GM19452 (cell line): ENCODE measurements around the gene LMOD1.

Source experiments
- ATAC-seq: cut with Tn5 transposase; IDR thresholded peaks from one replicate; pipeline ENCODE4 v1.9.1; 2021; ENCODE audit not compliant: unreplicated experiment

LMOD1 gene

GRCh38 chr1:201895120-201895665, 51.2 kb downstream of the LMOD1 start:
- no peak for ATAC-seq

- no peak for ATAC-seq
These were observed 51.8 kb downstream of the LMOD1 start for GRCh38 chr1:201894343-201895119.

- no peak for ATAC-seq
These were observed 52.9 kb downstream of the LMOD1 start for GRCh38 chr1:201893431-201893830.

- ATAC-seq = no peak
These were observed 54.1 kb downstream of the LMOD1 start for GRCh38 chr1:201892211-201892610.

- ATAC-seq = no peak
These were observed 54.8 kb downstream of the LMOD1 start for GRCh38 chr1:201891451-201892045.

- ATAC-seq = no peak
These were observed 55.4 kb downstream of the LMOD1 start for GRCh38 chr1:201890806-201891450.

- no peak for ATAC-seq
These were observed 56.1 kb downstream of the LMOD1 start for GRCh38 chr1:201890223-201890622.

- no peak for ATAC-seq
These were observed 57.0 kb downstream of the LMOD1 start for GRCh38 chr1:201889090-201889968.

- no peak for ATAC-seq
These were observed 57.9 kb downstream of the LMOD1 start, which contains the start of gene SHISA4 for GRCh38 chr1:201888282-201889089. Gene SHISA4 (plus strand): TSS chr1:201888898. CDS start chr1:201888995, 97 bp downstream.

- ATAC-seq = no peak
These were observed 59.1 kb downstream of the LMOD1 start for GRCh38 chr1:201887116-201887866.

- ATAC-seq = no peak
These were observed 60.1 kb downstream of the LMOD1 start for GRCh38 chr1:201886103-201886885.

GRCh38 chr1:201885531-201886075, 60.7 kb downstream of the LMOD1 start:
- ATAC-seq = no peak

- ATAC-seq = no peak
These were observed 61.9 kb downstream of the LMOD1 start for GRCh38 chr1:201884425-201884824.

- ATAC-seq = no peak
These were observed 62.6 kb downstream of the LMOD1 start for GRCh38 chr1:201883786-201884185.

- ATAC-seq = no peak
These were observed 63.1 kb downstream of the LMOD1 start for GRCh38 chr1:201883266-201883665.

GRCh38 chr1:201882665-201883132, 63.6 kb downstream of the LMOD1 start:
- no peak for ATAC-seq

GRCh38 chr1:201881617-201882016, 64.7 kb downstream of the LMOD1 start:
- ATAC-seq = no peak
